H9 (cell line): ENCODE data around the gene FOXF1. TPM values are rescaled to one million over a fixed set of nuclear protein-coding genes. Genes with fewer than 3 reads are reported as not detected.

ENCODE experiments used
- DNase-seq: peaks from one replicate; pipeline ENCODE4 v3.0.0-alpha.2; 2017
- H2AFZ ChIP-seq: one replicate; pipeline ENCODE4 v1.6.1; 2013; ENCODE audit warnings: mild to moderate bottlenecking, low read length, control low read depth, moderate library complexity
- H2AK5ac ChIP-seq: 2 replicates; pipeline ENCODE4 v1.6.1; 2013; ENCODE audit warnings: low read length, control low read depth, mixed read lengths; ENCODE audit not compliant: insufficient read length
- H2BK120ac ChIP-seq: one replicate; pipeline ENCODE4 v1.6.1; 2013; ENCODE audit warnings: low read depth, mild to moderate bottlenecking, low read length, control low read depth, inconsistent platforms; ENCODE audit not compliant: poor library complexity, severe bottlenecking
- H2BK12ac ChIP-seq: 2 replicates; pipeline ENCODE4 v1.6.1; 2013; ENCODE audit warnings: low read length, control low read depth, mixed read lengths, low read depth; ENCODE audit not compliant: insufficient read length
- H2BK15ac ChIP-seq: 2 replicates; pipeline ENCODE4 v1.6.1; 2013; ENCODE audit warnings: low read depth, low read length, control low read depth
- H2BK20ac ChIP-seq: one replicate; pipeline ENCODE4 v1.6.1; 2013; ENCODE audit warnings: low read depth, mild to moderate bottlenecking, low read length, control low read depth, inconsistent platforms; ENCODE audit not compliant: poor library complexity, severe bottlenecking
- H2BK5ac ChIP-seq: 2 replicates; pipeline ENCODE4 v1.6.1; 2013; ENCODE audit warnings: low read length, control low read depth, mixed read lengths; ENCODE audit not compliant: insufficient read length
- H3K14ac ChIP-seq: 2 replicates; pipeline ENCODE4 v1.6.1; 2013; ENCODE audit warnings: low read length, control low read depth; ENCODE audit not compliant: insufficient read depth
- H3K18ac ChIP-seq: 2 replicates; pipeline ENCODE4 v1.6.1; 2013; ENCODE audit warnings: low read depth, mild to moderate bottlenecking, mixed read lengths, low read length, control low read depth; ENCODE audit not compliant: insufficient read length
- H3K23ac ChIP-seq: 2 replicates; pipeline ENCODE4 v1.6.1; 2013; ENCODE audit warnings: low read length, control low read depth, mixed read lengths, low read depth; ENCODE audit not compliant: insufficient read length
- H3K23me2 ChIP-seq: 2 replicates; pipeline ENCODE4 v1.6.1; 2013; ENCODE audit warnings: low read depth, mild to moderate bottlenecking, mixed read lengths, low read length, control low read depth; ENCODE audit not compliant: insufficient read length, poor library complexity, severe bottlenecking
- H3K27ac ChIP-seq: 2 replicates; pipeline ENCODE4 v1.5.1; 2013; ENCODE audit warnings: low read length, control low read depth, mixed read lengths, low read depth; ENCODE audit not compliant: insufficient read length
- H3K27me3 ChIP-seq: 2 replicates; pipeline ENCODE4 v1.6.1; 2013; ENCODE audit warnings: low read length, control low read depth, inconsistent platforms; ENCODE audit not compliant: insufficient read depth
- H3K4ac ChIP-seq: 2 replicates; pipeline ENCODE4 v1.6.1; 2013; ENCODE audit warnings: low read depth, mild to moderate bottlenecking, control low read depth, inconsistent platforms, low read length, moderate library complexity
- H3K4me1 ChIP-seq: 2 replicates; pipeline ENCODE4 v1.6.1; 2013; ENCODE audit warnings: low read length, control low read depth, inconsistent platforms; ENCODE audit not compliant: insufficient read depth
- H3K4me2 ChIP-seq: 2 replicates; pipeline ENCODE4 v1.6.1; 2013; ENCODE audit warnings: low read length, control low read depth, mixed read lengths; ENCODE audit not compliant: insufficient read length, insufficient read depth
- H3K56ac ChIP-seq: 2 replicates; pipeline ENCODE4 v1.6.1; 2013; ENCODE audit warnings: low read depth, mild to moderate bottlenecking, mixed read lengths, low read length, control low read depth; ENCODE audit not compliant: insufficient read length
- H3K79me1 ChIP-seq: 2 replicates; pipeline ENCODE4 v1.6.1; 2013; ENCODE audit warnings: low read depth, mild to moderate bottlenecking, moderate library complexity, low read length, control low read depth, inconsistent platforms; ENCODE audit not compliant: insufficient read depth, poor library complexity, severe bottlenecking
- H3K79me2 ChIP-seq: 2 replicates; pipeline ENCODE4 v1.6.1; 2013; ENCODE audit warnings: low read length, control low read depth, inconsistent platforms; ENCODE audit not compliant: insufficient read depth
- H3K9ac ChIP-seq: 2 replicates; pipeline ENCODE4 v1.6.1; 2013; ENCODE audit warnings: low read length, control low read depth, mixed read lengths; ENCODE audit not compliant: insufficient read length; ENCODE audit errors: extremely low read depth
- H3K9me3 ChIP-seq: one replicate; pipeline ENCODE4 v1.6.1; 2013; ENCODE audit warnings: low read depth, low read length, inconsistent platforms; ENCODE audit not compliant: control insufficient read depth
- H3T11ph ChIP-seq: one replicate; pipeline ENCODE4 v1.6.1; 2013; ENCODE audit warnings: mild to moderate bottlenecking, low read length, control low read depth, inconsistent platforms
- H4K20me1 ChIP-seq: one replicate; pipeline ENCODE4 v1.6.1; 2013; ENCODE audit not compliant: control insufficient read depth, insufficient read length, insufficient read depth
- H4K5ac ChIP-seq: 2 replicates; pipeline ENCODE4 v1.6.1; 2013; ENCODE audit warnings: low read depth, mild to moderate bottlenecking, mixed read lengths, low read length, control low read depth; ENCODE audit not compliant: insufficient read length
- H4K8ac ChIP-seq: replicated peaks from 2 replicates; pipeline ENCODE4 v1.6.1; 2013; ENCODE audit warnings: low read length, control low read depth, mixed read lengths, low read depth; ENCODE audit not compliant: insufficient read length
- H4K91ac ChIP-seq: 2 replicates; pipeline ENCODE4 v1.6.1; 2013; ENCODE audit warnings: low read depth, mild to moderate bottlenecking, moderate library complexity, mixed read lengths, low read length, control low read depth; ENCODE audit not compliant: insufficient read length
- H3K27ac Mint-ChIP-seq, 3 experiments: 2 replicates in 2 of 3; 3 replicates in 1 of 3; pipeline ENCODE4 v1.8.0; 2020 to 2021; ENCODE audit warnings: mixed read lengths in 3 of 3, mild to moderate bottlenecking in 1 of 3, moderate library complexity in 1 of 3
- H3K27me3 Mint-ChIP-seq: 2 replicates; pipeline ENCODE4 v1.8.0; 2021; ENCODE audit warnings: low read depth, mild to moderate bottlenecking, moderate library complexity, mixed read lengths
- H3K36me3 Mint-ChIP-seq, 3 experiments: 2 replicates in 2 of 3; 3 replicates in 1 of 3; pipeline ENCODE4 v1.8.0; 2020 to 2021; ENCODE audit warnings: low read depth in 3 of 3, mixed read lengths in 3 of 3; ENCODE audit not compliant: insufficient read depth in 1 of 3
- H3K4me1 Mint-ChIP-seq, 2 experiments: 2 replicates each; pipeline ENCODE4 v1.8.0; 2020; ENCODE audit warnings: mixed read lengths in 2 of 2
- H3K4me3 Mint-ChIP-seq, 2 experiments: 2 replicates in 1 of 2; 3 replicates in 1 of 2; pipeline ENCODE4 v1.8.0; 2020 to 2021; ENCODE audit warnings: mild to moderate bottlenecking in 2 of 2, mixed read lengths in 2 of 2, moderate library complexity in 1 of 2
- H3K9me3 Mint-ChIP-seq, 2 experiments: 2 replicates in 1 of 2; 3 replicates in 1 of 2; pipeline ENCODE4 v1.8.0; 2020; ENCODE audit warnings: mild to moderate bottlenecking in 2 of 2, mixed read lengths in 2 of 2, moderate library complexity in 1 of 2
- WGBS: extraction: QIAGEN DNeasy Blood & Tissue Kit; methylation state at CpG from one replicate; pipeline ENCODE4 v1.1.7; 2013; ENCODE audit warnings: missing lambda C conversion rate, low lambda C conversion rate, mixed read lengths; ENCODE audit not compliant: insufficient read length; ENCODE audit errors: extremely low coverage; 5-methylcytosine and 5-hydroxymethylcytosine counted together
- total RNA-seq: library from RNA; stranded (reverse); gene quantifications from 2 replicates; pipeline ENCODE4 v1.2.1, GENCODE V29; 2021
- TF ChIP-seq, protein P1 (sequence below): fragments of 200-600 bp; sonication (generic); conservative IDR thresholded peaks from 3 replicates; pipeline ENCODE4 v1.8.0; 2021; ENCODE audit warnings: antibody characterized with exemption, mild to moderate bottlenecking

Gene FOXF1
- total RNA-seq, 1 experiment from 2014 or later: not detected

DNA sequence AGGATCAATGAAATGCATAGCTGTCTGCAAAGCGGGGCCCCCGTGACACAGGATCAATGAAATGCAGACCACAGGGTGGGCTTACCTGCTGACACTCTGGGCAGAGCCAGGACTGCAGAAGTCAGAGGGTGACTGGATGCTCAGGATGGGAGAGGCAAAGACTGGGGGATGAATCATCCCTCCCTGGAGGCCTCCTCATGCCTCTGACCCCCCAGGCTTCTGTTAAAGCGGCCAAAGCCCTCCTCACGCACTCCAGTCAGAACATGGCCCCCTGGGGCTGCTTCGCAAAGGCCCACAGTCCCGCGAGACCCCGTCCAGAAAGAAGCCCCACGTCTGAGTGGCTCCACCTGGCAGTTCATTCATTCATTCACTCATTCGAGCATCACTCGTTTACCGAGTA lies 38.4 kb upstream of the FOXF1 start:
- no peak overlapping the region for H3T11ph ChIP-seq
- TF ChIP-seq, protein P1, sequence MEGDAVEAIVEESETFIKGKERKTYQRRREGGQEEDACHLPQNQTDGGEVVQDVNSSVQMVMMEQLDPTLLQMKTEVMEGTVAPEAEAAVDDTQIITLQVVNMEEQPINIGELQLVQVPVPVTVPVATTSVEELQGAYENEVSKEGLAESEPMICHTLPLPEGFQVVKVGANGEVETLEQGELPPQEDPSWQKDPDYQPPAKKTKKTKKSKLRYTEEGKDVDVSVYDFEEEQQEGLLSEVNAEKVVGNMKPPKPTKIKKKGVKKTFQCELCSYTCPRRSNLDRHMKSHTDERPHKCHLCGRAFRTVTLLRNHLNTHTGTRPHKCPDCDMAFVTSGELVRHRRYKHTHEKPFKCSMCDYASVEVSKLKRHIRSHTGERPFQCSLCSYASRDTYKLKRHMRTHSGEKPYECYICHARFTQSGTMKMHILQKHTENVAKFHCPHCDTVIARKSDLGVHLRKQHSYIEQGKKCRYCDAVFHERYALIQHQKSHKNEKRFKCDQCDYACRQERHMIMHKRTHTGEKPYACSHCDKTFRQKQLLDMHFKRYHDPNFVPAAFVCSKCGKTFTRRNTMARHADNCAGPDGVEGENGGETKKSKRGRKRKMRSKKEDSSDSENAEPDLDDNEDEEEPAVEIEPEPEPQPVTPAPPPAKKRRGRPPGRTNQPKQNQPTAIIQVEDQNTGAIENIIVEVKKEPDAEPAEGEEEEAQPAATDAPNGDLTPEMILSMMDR: no peak
- no peaks in the 10 kb centered on the region for H3K79me2 ChIP-seq
- no peak overlapping the region for H3K4ac ChIP-seq
- no peaks in the 10 kb centered on the region for H3K23me2 ChIP-seq
- H2AK5ac ChIP-seq: no peak overlapping the region
- no peak for DNase-seq
- no peak overlapping the region for H2BK120ac ChIP-seq
- no peak overlapping the region for H3K18ac ChIP-seq
- H2BK20ac ChIP-seq: no peak overlapping the region
- no peaks in the 10 kb centered on the region for H3K4me1 ChIP-seq
- no peak overlapping the region for H2BK15ac ChIP-seq
- Mint-ChIP-seq H3K9me3 (peaks cover 6 to 8% of the 10 kb centered on the region in 2 experiments; a peak in 4 of 5 replicates), H3K36me3 (peaks cover 0 to 6% (median 1%) of the 10 kb centered on the region in 3 experiments; a peak in 4 of 7 replicates), H3K4me3 (no peak overlapping the region), H3K27ac (no peak overlapping the region), H3K27me3 (peaks cover 49% of the 10 kb centered on the region), H3K4me1 (peaks cover 2 to 4% of the 10 kb centered on the region in 2 experiments; a peak in 3 of 4 replicates)
- H3K56ac ChIP-seq: no peak overlapping the region
- H3K14ac ChIP-seq: no peak overlapping the region; the same call in 1 of the 2 replicates
- H3K9me3 ChIP-seq: no peaks in the 10 kb centered on the region
- no peaks in the 10 kb centered on the region for H4K20me1 ChIP-seq
- no peak overlapping the region for H2AFZ ChIP-seq
- H3K9ac ChIP-seq: no peak overlapping the region
- H4K8ac ChIP-seq: no peak overlapping the region
- no peak overlapping the region for H4K5ac ChIP-seq
- no peak overlapping the region for H2BK5ac ChIP-seq
- H3K23ac ChIP-seq: no peak overlapping the region
- no peak overlapping the region for H3K27ac ChIP-seq
- no CpG with 5 or more reads among the region's 12 CpGs for WGBS
- H2BK12ac ChIP-seq: no peak overlapping the region
- no peaks in the 10 kb centered on the region for H3K27me3 ChIP-seq
- H4K91ac ChIP-seq: no peak overlapping the region
- no peak overlapping the region for H3K4me2 ChIP-seq
- no peaks in the 10 kb centered on the region for H3K79me1 ChIP-seq
